NB4 (cell line): ENCODE measurements around the gene DBNDD2.

Experiments used
- DNase-seq: peaks from one replicate; pipeline ENCODE4 v3.0.0; 2010; ENCODE audit warnings: low read depth
- H3K4me3 ChIP-seq: one replicate; pipeline ENCODE4 v1.5.1; 2011; ENCODE audit warnings: mild to moderate bottlenecking, low read depth, low read length, moderate library complexity
- MYC ChIP-seq: IDR thresholded peaks from 2 replicates; pipeline ENCODE4 v1.6.1; 2011; ENCODE audit warnings: low read depth, low read length
- POLR2A ChIP-seq: IDR thresholded peaks from 2 replicates; pipeline ENCODE4 v1.6.1; 2011; ENCODE audit warnings: mild to moderate bottlenecking; ENCODE audit not compliant: insufficient read length; ENCODE audit errors: extremely low read depth
- TF ChIP-seq, protein P1 (sequence below): IDR thresholded peaks from one replicate; pipeline ENCODE4 v1.5.1; 2012; ENCODE audit warnings: low read depth, low read length
- TF ChIP-seq, protein P2 (sequence below): IDR thresholded peaks from 2 replicates; pipeline ENCODE4 v1.6.1; 2011; ENCODE audit warnings: low read depth, low read length

The DBNDD2 gene, protein sequence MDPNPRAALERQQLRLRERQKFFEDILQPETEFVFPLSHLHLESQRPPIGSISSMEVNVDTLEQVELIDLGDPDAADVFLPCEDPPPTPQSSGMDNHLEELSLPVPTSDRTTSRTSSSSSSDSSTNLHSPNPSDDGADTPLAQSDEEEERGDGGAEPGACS

DNA sequence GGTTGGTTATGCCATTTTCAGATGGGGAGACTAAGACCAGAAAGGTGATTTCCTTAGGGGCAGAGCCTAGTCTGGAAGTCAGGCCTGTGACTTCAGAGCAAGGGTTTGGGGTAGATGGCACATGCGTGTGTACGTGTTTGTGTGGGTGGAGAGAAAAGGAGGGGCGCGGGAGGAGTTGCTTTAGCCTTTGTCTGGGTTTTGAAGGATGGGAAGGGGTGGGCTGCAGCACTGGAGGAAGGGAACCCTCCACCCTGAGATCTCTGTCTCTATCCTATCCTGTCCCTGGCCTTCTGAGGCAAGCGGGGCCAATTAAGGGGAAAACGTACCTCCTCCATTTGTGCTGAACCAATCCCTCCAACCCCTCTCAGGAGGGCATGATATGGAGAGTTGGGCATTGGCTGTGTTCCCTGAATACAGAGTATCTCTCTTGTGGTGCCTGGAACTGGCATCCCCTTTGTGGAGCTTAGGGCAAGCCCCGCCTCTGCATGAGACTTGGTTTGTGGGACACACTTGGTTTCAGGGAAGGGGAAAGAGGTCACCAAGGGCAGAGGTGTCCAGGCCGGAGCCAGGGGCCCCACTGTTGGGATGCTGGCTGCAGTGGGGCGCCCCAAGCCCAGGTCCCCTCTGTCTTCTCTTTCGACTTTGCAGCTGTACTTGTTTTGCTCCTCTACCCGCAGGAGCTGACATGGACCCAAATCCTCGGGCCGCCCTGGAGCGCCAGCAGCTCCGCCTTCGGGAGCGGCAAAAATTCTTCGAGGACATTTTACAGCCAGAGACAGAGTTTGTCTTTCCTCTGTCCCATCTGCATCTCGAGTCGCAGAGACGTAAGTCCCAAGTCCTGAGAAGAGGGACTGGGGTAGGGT is at the start of gene DBNDD2:
DBNDD2 (plus strand) TSS at position 507 of the 863 bp plus-strand sequence; CDS start at position 686, 179 bp downstream.
- H3K4me3 ChIP-seq = no peak within 1 kb of the TSS
- TF ChIP-seq, protein P1, sequence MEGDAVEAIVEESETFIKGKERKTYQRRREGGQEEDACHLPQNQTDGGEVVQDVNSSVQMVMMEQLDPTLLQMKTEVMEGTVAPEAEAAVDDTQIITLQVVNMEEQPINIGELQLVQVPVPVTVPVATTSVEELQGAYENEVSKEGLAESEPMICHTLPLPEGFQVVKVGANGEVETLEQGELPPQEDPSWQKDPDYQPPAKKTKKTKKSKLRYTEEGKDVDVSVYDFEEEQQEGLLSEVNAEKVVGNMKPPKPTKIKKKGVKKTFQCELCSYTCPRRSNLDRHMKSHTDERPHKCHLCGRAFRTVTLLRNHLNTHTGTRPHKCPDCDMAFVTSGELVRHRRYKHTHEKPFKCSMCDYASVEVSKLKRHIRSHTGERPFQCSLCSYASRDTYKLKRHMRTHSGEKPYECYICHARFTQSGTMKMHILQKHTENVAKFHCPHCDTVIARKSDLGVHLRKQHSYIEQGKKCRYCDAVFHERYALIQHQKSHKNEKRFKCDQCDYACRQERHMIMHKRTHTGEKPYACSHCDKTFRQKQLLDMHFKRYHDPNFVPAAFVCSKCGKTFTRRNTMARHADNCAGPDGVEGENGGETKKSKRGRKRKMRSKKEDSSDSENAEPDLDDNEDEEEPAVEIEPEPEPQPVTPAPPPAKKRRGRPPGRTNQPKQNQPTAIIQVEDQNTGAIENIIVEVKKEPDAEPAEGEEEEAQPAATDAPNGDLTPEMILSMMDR = no peak
- TF ChIP-seq, protein P2, sequence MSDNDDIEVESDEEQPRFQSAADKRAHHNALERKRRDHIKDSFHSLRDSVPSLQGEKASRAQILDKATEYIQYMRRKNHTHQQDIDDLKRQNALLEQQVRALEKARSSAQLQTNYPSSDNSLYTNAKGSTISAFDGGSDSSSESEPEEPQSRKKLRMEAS = no peak
- TF ChIP-seq MYC (no peak), POLR2A (no peak)
- DNase-seq = no peak

DNA sequence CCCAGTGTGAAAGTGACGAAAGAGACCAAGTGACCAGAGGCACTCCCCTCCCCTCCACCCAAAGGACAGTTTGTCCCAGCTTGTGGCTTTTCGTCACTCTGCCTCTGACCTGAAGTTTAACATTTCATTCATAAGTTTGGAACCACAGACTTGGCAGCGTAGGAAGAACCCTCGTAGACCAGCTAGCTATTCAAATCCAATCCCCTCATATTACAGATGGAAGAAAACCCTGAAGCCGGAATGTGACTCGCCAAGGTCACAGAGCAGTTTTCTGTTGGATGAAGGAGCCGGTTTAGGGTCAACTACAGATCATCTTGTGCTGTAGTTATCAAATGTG is 49.1 kb upstream of the DBNDD2 start:
- no peak overlapping the region for H3K4me3 ChIP-seq
- TF ChIP-seq POLR2A (no peak), MYC (no peak)
- TF ChIP-seq, protein P2 = no peak
- TF ChIP-seq, protein P1 = no peak

DNA sequence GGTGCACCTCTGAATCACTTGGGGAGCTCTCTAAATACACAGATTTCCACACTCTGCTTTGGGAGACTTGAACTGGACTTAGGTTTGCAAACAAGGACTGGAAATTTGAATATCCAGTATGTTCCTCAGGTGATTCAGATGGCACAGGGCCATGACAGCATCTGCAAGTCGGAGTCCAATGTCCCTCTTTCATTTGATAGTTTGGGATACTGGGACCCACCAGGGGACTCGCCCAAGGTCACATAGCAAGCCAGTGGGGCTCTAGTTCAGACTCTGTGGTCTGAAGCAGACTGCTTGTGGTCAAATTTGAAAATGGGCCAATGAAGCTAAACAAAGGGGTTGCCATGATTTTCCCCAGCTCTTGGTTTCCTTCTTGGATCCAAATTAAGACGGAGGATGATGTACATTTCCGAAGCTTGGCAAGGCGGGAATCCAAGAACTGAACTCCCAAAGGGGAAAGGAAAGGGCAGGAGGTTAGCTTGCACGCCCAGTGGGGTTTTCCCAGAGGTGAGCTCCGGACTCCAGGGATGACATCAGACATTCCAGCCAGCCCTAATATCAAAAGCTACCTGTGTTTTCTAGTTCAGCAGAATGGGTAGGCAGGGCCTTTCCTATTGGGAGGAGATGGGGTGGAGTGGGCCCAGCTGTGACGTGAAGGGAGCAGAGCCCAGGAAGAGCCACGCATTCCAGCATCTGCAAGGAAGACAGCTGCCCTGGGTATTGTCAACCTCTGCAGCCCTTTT is 48.5 kb upstream of the DBNDD2 start:
- H3K4me3 ChIP-seq = no peak overlapping the region
- DNase-seq = no peak
- no peak for TF ChIP-seq MYC
- TF ChIP-seq, protein P2 = no peak
- TF ChIP-seq POLR2A = no peak
- TF ChIP-seq, protein P1 = no peak

More for the DNA sequence above, 49.1 kb upstream of the DBNDD2 start:
- DNase-seq = no peak

DNA sequence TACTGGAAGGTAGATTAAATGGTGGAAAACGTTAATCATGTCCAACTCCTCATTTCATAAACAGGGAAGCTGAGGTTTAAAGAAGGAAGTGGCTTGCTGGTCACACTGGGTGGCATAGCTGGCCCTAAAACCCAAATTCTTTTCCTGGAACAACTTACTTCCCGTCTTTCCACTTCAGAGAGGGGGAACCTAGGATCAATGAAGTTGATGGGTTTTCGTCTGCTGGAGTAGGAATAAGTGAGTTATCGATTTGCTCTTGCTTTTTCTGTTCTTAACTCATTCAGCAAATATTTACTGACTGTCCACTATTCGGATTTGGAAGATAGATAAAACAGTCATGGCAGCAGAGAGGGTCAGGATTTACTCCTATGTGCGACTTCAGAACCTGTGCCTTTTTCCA is 46.3 kb upstream of the DBNDD2 start:
- peak; percentile 45 for DNase-seq
- no peak overlapping the region for H3K4me3 ChIP-seq
- TF ChIP-seq, protein P1 = no peak
- TF ChIP-seq, protein P2 = no peak
- no peak for TF ChIP-seq POLR2A
- no peak for TF ChIP-seq MYC

DNA sequence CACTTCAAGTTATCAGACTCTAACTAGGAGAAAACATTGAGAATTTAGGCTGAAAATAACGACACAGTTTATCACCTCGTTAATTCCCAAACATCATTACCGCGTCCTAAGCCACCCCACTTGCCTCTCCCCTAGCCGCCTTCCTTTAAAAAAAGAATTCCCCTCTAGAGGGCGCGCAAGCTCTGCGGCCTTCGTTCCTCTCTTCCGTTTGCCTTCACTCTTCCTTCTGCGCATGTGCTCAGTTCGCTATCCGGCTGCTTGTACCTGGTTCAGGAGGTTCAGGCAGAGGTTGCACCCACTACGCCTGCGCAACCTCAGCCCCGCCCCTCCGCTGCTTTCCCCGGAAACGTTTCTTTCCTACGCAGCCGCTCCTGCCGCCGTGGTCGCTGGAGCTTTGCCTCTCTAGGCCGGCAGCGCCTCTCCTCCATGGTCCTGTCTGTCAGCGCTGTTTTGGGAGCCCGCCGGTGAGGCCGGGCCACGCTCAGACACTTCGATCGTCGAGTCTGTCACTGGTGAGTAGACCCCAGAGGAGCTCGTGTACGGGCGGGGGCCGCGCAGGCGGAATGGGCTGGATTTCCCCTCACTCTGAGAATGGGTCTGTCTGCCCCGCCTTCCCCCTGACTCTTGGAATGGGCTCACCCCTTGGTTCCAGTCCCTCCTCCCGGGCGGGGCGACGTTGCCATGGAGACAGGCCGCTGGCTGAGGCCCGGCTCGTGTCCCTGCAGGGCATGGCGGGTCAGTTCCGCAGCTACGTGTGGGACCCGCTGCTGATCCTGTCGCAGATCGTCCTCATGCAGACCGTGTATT is 45.1 kb upstream of the DBNDD2 start, which contains the start of gene SYS1:
SYS1 (plus strand) TSS at position 353 of the 807 bp plus-strand sequence; CDS start at position 729, 376 bp downstream.
- H3K4me3 ChIP-seq = peak within 1 kb of the TSS; percentile 85
- TF ChIP-seq POLR2A = peak; percentile 81
- TF ChIP-seq, protein P1 = peak; percentile 75
- peak; percentile 77 for TF ChIP-seq MYC
- TF ChIP-seq, protein P2 = peak; percentile 94
- DNase-seq = peak; percentile 99
